Hepatocyte (in vitro differentiated cells): ENCODE data around the gene PDK2.

ENCODE experiments used
- EZH2 ChIP-seq: fragments of 200-600 bp; sonication (generic); IDR thresholded peaks from 2 replicates; pipeline ENCODE4 v1.6.1; 2016; ENCODE audit warnings: antibody characterized with exemption, mild to moderate bottlenecking, borderline replicate concordance
- EZH2phosphoT487 ChIP-seq: fragments of 200-600 bp; sonication (generic); IDR thresholded peaks from one replicate; pipeline ENCODE4 v1.6.1; 2018; ENCODE audit warnings: antibody characterized with exemption, mild to moderate bottlenecking, low read depth, moderate library complexity; ENCODE audit not compliant: unreplicated experiment, severe bottlenecking
- TF ChIP-seq, protein P1 (sequence below): fragments of 200-600 bp; sonication (generic); IDR thresholded peaks from 2 replicates; pipeline ENCODE4 v1.5.1; 2016; ENCODE audit warnings: antibody characterized with exemption, mild to moderate bottlenecking; ENCODE audit not compliant: poor library complexity

DNA sequence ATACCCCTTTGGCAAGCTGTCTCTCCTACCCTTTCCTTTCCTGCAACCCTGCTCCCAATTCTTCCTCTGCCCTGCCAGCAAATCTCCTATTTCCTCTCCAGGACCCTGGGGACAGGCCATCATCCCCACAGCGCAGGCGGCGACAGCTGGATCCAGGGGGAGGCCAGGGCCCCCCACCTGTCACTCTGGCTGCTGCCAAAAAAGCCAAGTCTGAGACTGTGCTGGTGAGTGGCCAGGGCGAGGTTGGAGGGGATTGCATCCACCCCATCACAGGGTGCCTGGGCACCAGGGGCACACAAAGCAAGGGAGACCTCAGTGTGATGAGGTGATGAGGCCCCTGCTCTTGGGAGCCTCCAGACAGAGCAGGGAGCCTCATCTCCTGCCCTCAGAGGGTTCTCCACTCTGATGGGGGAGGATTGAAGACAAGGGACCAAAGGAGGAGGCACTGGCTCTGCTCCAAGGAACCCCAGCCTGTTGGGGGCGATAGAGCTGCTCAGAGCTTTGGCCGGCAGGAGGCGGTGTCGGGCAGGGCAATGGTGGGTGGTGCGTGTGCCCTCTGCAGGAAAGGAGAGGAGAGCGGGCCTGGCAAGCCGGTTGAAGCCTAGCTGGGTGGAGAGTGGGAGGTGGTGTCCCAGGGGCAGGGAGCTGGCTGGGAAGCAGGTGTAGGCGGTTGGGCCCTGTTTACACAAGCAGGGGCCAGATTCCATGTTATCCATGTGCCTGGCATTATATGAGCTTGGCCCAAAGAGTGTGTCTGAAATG, 15.6 kb upstream of the PDK2 start:
- TF ChIP-seq, protein P1, sequence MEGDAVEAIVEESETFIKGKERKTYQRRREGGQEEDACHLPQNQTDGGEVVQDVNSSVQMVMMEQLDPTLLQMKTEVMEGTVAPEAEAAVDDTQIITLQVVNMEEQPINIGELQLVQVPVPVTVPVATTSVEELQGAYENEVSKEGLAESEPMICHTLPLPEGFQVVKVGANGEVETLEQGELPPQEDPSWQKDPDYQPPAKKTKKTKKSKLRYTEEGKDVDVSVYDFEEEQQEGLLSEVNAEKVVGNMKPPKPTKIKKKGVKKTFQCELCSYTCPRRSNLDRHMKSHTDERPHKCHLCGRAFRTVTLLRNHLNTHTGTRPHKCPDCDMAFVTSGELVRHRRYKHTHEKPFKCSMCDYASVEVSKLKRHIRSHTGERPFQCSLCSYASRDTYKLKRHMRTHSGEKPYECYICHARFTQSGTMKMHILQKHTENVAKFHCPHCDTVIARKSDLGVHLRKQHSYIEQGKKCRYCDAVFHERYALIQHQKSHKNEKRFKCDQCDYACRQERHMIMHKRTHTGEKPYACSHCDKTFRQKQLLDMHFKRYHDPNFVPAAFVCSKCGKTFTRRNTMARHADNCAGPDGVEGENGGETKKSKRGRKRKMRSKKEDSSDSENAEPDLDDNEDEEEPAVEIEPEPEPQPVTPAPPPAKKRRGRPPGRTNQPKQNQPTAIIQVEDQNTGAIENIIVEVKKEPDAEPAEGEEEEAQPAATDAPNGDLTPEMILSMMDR, result peak; percentile 6
- no peak for TF ChIP-seq EZH2phosphoT487
- no peak for TF ChIP-seq EZH2
